ENCODE data around the gene MPRIP.

MPRIP gene

DNA sequence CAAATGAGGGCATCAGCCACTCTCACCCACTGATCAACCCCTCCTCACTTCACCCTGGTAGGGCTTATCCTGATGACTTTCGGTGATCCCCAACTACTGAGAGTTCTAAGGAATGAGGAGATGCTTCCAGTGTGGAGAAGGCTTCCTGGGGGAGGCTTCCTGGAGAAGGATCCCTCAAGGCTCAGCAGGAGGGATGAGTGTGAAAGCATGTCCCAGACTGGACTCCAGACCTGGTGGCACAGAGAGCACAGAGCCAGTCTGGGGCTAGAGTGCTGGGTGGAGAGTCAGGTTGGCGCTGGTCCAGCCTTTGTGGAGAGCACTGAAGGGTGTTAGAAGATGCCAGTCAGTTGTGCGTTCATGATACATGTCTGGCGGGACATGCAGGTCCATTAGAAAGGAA is 110.1 kb downstream of the MPRIP start:
- no peak overlapping the region for H3K4me3 ChIP-seq (ENCODE audit: low read depth in 1 of 2, low read length in 1 of 2)

DNA sequence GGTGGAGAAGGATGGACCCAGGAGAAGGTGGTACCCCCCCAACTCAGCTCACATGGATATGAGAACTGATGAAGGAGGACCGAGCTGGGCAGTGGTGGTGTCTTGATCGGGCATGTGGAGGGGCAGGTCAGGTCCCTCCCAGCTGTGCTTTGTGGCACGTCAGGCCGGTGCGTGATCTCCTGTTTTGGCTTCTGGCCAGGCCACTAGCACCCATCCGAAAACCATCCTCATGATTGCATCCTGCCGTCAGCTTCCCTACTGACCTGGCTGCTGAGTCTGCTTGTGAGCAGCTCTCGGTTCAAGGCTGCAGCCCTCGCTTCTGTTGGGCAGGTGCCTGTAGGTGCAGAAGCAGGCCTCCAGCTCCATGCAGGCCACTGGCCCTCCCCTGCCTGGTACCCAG is 110.8 kb downstream of the MPRIP start:
- TF ChIP-seq, protein P1, sequence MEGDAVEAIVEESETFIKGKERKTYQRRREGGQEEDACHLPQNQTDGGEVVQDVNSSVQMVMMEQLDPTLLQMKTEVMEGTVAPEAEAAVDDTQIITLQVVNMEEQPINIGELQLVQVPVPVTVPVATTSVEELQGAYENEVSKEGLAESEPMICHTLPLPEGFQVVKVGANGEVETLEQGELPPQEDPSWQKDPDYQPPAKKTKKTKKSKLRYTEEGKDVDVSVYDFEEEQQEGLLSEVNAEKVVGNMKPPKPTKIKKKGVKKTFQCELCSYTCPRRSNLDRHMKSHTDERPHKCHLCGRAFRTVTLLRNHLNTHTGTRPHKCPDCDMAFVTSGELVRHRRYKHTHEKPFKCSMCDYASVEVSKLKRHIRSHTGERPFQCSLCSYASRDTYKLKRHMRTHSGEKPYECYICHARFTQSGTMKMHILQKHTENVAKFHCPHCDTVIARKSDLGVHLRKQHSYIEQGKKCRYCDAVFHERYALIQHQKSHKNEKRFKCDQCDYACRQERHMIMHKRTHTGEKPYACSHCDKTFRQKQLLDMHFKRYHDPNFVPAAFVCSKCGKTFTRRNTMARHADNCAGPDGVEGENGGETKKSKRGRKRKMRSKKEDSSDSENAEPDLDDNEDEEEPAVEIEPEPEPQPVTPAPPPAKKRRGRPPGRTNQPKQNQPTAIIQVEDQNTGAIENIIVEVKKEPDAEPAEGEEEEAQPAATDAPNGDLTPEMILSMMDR (IDR thresholded peaks at IDR 0.05) = no peak
- Histone ChIP-seq H3K27me3 (no peaks in the 10 kb centered on the region), H3K36me3 (peaks cover 46% of the 10 kb centered on the region), H3K4me1 (ENCODE audit: control insufficient read depth in 1 of 2, insufficient read depth in 1 of 2, low read depth in 1 of 2, low read length in 1 of 2) (peaks cover 34 to 49% of the 10 kb centered on the region in 2 experiments), H3K9me3 (no peaks in the 10 kb centered on the region), H3K27ac (no peak overlapping the region), H3K4me3 (ENCODE audit: low read depth in 1 of 2, low read length in 1 of 2) (no peak overlapping the region)

More for the DNA sequence above, 110.1 kb downstream of the MPRIP start:
- Histone ChIP-seq H3K27me3 (no peaks in the 10 kb centered on the region), H3K4me1 (ENCODE audit: control insufficient read depth in 1 of 2, insufficient read depth in 1 of 2, low read depth in 1 of 2, low read length in 1 of 2) (peaks cover 34 to 49% of the 10 kb centered on the region in 2 experiments), H3K27ac (peak overlapping the region; percentile 60), H3K36me3 (peaks cover 39% of the 10 kb centered on the region), H3K9me3 (no peaks in the 10 kb centered on the region)
- TF ChIP-seq, protein P1 (IDR thresholded peaks at IDR 0.05) = no peak

DNA sequence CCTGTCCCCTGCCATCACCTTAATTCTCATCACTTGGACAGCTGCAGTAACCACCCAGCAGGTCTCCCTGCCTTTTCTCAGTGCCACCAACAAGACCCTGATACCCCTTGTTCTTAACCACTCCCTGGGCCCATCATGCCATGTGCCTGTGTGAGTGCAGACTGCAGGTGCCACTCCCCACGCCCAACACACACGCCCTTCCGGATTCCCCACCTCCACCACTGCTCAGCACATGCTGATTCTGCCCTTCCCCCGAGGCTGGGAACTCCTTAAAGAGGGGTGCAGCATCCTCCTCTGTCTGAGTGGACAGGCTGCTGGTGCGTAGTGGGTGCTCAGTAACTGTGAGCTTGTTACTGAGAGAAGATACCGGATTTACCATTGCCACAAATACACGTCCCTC is 111.5 kb downstream of the MPRIP start:
- peaks cover 52% of the 10 kb centered on the region for H3K36me3 ChIP-seq
- TF ChIP-seq, protein P1 (IDR thresholded peaks at IDR 0.05) = no peak
- H3K9me3 ChIP-seq = no peaks in the 10 kb centered on the region
- no peak overlapping the region for H3K4me3 ChIP-seq (ENCODE audit: low read depth in 1 of 2, low read length in 1 of 2)
- peaks cover 32 to 46% of the 10 kb centered on the region in 2 experiments for H3K4me1 ChIP-seq (ENCODE audit: control insufficient read depth in 1 of 2, insufficient read depth in 1 of 2, low read depth in 1 of 2, low read length in 1 of 2)
- H3K27ac ChIP-seq = no peak overlapping the region
- H3K27me3 ChIP-seq = no peaks in the 10 kb centered on the region

DNA sequence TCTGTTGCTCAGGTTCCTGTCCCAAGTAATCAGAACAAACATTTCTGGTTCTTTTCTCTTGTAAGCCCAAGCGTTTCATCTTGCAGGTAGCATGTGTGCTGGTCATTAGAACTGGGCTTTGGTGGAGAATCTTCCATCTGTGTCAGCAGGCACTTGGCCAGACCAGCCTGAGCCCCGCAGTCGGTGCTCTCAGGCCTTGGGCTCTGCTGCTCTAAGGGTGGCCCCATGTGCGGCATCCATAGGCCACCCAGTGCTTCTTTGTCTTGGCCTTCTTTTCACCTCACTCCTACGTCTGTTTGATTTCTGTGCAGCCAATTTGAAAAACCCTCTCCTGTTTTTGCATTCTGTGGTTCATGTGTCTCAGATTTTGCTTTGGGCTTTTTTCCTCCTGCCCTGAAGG is 112.3 kb downstream of the MPRIP start:
- TF ChIP-seq, protein P1 (IDR thresholded peaks at IDR 0.05) = no peak
- Histone ChIP-seq H3K9me3 (no peaks in the 10 kb centered on the region), H3K27me3 (no peaks in the 10 kb centered on the region), H3K27ac (no peak overlapping the region), H3K4me1 (ENCODE audit: control insufficient read depth in 1 of 2, insufficient read depth in 1 of 2, low read depth in 1 of 2, low read length in 1 of 2) (peaks cover 25 to 38% of the 10 kb centered on the region in 2 experiments), H3K36me3 (peaks cover 61% of the 10 kb centered on the region), H3K4me3 (ENCODE audit: low read depth in 1 of 2, low read length in 1 of 2) (no peak overlapping the region)

DNA sequence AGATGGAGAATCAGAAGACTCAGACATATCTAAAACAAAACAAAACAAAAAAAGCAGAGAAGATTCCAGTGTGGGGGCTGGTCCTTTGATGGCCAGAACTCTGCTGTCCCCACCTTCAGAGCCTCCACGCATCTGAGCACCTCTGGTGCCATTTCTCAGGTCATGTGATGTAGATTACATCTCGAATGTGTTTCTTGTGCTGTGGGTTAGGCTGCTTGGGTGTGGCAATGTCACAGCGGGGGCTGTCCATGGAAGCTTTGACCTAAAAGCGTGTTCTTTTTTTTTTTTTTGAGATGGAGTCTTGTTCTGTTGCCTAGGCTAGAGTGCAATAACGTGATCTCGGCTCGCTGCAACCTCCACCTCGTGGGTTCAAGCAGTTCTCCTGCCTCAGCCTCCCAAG is 112.7 kb downstream of the MPRIP start:
- peaks cover 22 to 34% of the 10 kb centered on the region in 2 experiments for H3K4me1 ChIP-seq (ENCODE audit: control insufficient read depth in 1 of 2, insufficient read depth in 1 of 2, low read depth in 1 of 2, low read length in 1 of 2)
- no peak overlapping the region for H3K27ac ChIP-seq
- H3K4me3 ChIP-seq (ENCODE audit: low read depth in 1 of 2, low read length in 1 of 2) = no peak overlapping the region
- TF ChIP-seq, protein P1 (IDR thresholded peaks at IDR 0.05) = no peak
- no peaks in the 10 kb centered on the region for H3K9me3 ChIP-seq
- H3K36me3 ChIP-seq = peaks cover 65% of the 10 kb centered on the region
- no peaks in the 10 kb centered on the region for H3K27me3 ChIP-seq

DNA sequence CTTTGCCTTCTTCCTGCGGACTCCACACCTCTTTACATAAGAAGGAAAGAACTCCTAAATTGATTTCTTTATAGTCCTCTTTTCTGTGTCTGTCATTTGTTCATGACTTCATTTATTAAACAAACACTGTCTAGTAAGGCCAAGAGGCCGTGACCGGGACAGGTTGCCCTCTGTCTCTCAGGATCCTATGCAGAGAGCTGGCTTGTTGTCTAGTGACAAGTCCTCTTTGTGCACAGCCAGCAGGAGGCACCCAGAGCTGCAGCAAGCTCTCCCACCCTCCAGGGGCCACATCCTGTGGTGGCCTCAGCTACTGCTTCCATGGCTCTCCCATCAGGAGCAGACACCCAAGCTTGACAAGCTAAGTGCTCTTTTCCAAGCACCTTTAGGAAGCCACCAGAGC is 113.3 kb downstream of the MPRIP start:
- TF ChIP-seq, protein P1 (IDR thresholded peaks at IDR 0.05) = no peak
- Histone ChIP-seq H3K4me1 (ENCODE audit: control insufficient read depth in 1 of 2, insufficient read depth in 1 of 2, low read depth in 1 of 2, low read length in 1 of 2) (peaks cover 16 to 28% of the 10 kb centered on the region in 2 experiments), H3K27ac (no peak overlapping the region), H3K9me3 (no peaks in the 10 kb centered on the region), H3K36me3 (peaks cover 71% of the 10 kb centered on the region), H3K4me3 (ENCODE audit: low read depth in 1 of 2, low read length in 1 of 2) (no peak overlapping the region), H3K27me3 (no peaks in the 10 kb centered on the region)

Data from neutrophil (primary cell).